Adrenal gland (tissue), 5 donors: ENCODE measurements around the gene EXOC4.

Experiments used
- POLR2A ChIP-seq, 2 donors: fragments of 450-650 bp; IDR thresholded peaks; one replicate each; pipeline ENCODE4 v1.6.1; 2017; ENCODE audit warnings: antibody characterized with exemption in 2 of 2, mild to moderate bottlenecking in 2 of 2, moderate library complexity in 1 of 2
- TF ChIP-seq, protein P1 (sequence below), 6 experiments: fragments of 450-650 bp in 4 of 6; fragments of 200-600 bp in 2 of 6; sonication (generic) in 1 of 6; IDR thresholded peaks; 1 replicate in 5 of 6; 2 replicates in 1 of 6; pipeline versions ENCODE4 v1.5.1 to v1.8.0; 2016 to 2021; ENCODE audit warnings: antibody characterized with exemption in 6 of 6, mild to moderate bottlenecking in 2 of 6, moderate library complexity in 1 of 6
- donor health status: DM: no; HTN: no; CAD: no.

GRCh38 chr7:133718131-133718530 is 465.3 kb downstream of the EXOC4 start:
- TF ChIP-seq, protein P1, sequence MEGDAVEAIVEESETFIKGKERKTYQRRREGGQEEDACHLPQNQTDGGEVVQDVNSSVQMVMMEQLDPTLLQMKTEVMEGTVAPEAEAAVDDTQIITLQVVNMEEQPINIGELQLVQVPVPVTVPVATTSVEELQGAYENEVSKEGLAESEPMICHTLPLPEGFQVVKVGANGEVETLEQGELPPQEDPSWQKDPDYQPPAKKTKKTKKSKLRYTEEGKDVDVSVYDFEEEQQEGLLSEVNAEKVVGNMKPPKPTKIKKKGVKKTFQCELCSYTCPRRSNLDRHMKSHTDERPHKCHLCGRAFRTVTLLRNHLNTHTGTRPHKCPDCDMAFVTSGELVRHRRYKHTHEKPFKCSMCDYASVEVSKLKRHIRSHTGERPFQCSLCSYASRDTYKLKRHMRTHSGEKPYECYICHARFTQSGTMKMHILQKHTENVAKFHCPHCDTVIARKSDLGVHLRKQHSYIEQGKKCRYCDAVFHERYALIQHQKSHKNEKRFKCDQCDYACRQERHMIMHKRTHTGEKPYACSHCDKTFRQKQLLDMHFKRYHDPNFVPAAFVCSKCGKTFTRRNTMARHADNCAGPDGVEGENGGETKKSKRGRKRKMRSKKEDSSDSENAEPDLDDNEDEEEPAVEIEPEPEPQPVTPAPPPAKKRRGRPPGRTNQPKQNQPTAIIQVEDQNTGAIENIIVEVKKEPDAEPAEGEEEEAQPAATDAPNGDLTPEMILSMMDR (IDR thresholded peaks at IDR 0.05), result no peak
- no peak for TF ChIP-seq POLR2A (IDR thresholded peaks at IDR 0.05)
